Panc1 (cell line): ENCODE results near the gene TTLL12. TPM values are rescaled to one million over a fixed set of nuclear protein-coding genes. Genes with fewer than 3 reads are reported as not detected.

Experiments used
- ATAC-seq: fragments of 200-7000 bp; cut with Tn5 transposase; 2 replicates; pipeline ENCODE4 v1.9.1; 2020; ENCODE audit warnings: mild to moderate bottlenecking, moderate library complexity
- BruUV-seq: library from RNA; stranded (reverse); fragments of 400-500 nt; replicated peaks from 2 replicates; lab custom pipeline; 2021; lab: Mats Ljungman, UMichigan
- CTCF ChIA-PET: fragments of 300-600 bp; sonication (Branson Sonifier 250); formaldehyde crosslinking; loops from one replicate; lab custom pipeline; 2022; ENCODE audit warnings: antibody characterized with exemption; lab: Charles Lee
- POLR2A ChIA-PET: fragments of 300-600 bp; sonication (Branson Sonifier 250); formaldehyde crosslinking; loops from one replicate; lab custom pipeline; 2022; ENCODE audit warnings: antibody characterized with exemption; lab: Charles Lee
- DNase-seq: peaks from one replicate; pipeline ENCODE4 v3.0.0-alpha.2; 2010; ENCODE audit warnings: low read depth, low spot score
- H3K27ac ChIP-seq: 2 replicates; pipeline ENCODE4 v1.5.1; 2011; ENCODE audit warnings: mild to moderate bottlenecking, low read length, inconsistent platforms
- H3K27me3 ChIP-seq: fragments of 200-500 bp; sonication (Bioruptor generic); 2 replicates; pipeline ENCODE4 v1.6.0; 2014; ENCODE audit warnings: low read length, inconsistent platforms; ENCODE audit not compliant: control insufficient read depth, insufficient read depth
- H3K36me3 ChIP-seq: fragments of 200-500 bp; sonication (Bioruptor generic); 2 replicates; pipeline ENCODE4 v1.5.1; 2014; ENCODE audit warnings: inconsistent platforms, mild to moderate bottlenecking, low read length, moderate library complexity; ENCODE audit not compliant: control insufficient read depth, insufficient read depth
- H3K4me1 ChIP-seq: 2 replicates; pipeline ENCODE4 v1.5.1; 2011; ENCODE audit warnings: inconsistent platforms, mild to moderate bottlenecking, low read length, moderate library complexity; ENCODE audit not compliant: control insufficient read depth, insufficient read depth
- H3K4me3 ChIP-seq, 2 experiments: 2 replicates each; pipeline ENCODE4 v1.5.1; 2011 to 2012; ENCODE audit warnings: low read depth in 2 of 2, low read length in 2 of 2, mild to moderate bottlenecking in 2 of 2, inconsistent platforms in 1 of 2, moderate library complexity in 1 of 2
- H3K9me3 ChIP-seq: fragments of 200-500 bp; sonication (Bioruptor generic); 2 replicates; pipeline ENCODE4 v1.5.1; 2014; ENCODE audit warnings: low read depth, mild to moderate bottlenecking, inconsistent platforms, low read length, moderate library complexity; ENCODE audit not compliant: control insufficient read depth, insufficient read depth
- POLR2AphosphoS5 ChIP-seq: IDR thresholded peaks from 2 replicates; pipeline ENCODE4 v1.6.1; 2012; ENCODE audit warnings: mild to moderate bottlenecking, low read depth, low read length, moderate library complexity
- SIN3A ChIP-seq: IDR thresholded peaks from 2 replicates; pipeline ENCODE4 v1.6.1; 2012; ENCODE audit warnings: low read depth, mild to moderate bottlenecking, low read length, moderate library complexity, borderline replicate concordance; ENCODE audit not compliant: insufficient read depth
- TCF7L2 ChIP-seq: IDR thresholded peaks from 2 replicates; pipeline ENCODE4 v1.6.1; 2011; ENCODE audit warnings: mild to moderate bottlenecking, low read depth, low read length, inconsistent platforms
- in situ Hi-C: cut with HindIII; loops from 2 replicates; pipeline ENCODE4 v1.10.0; 2016; ENCODE audit warnings: low sequenced_read_pairs, low pct_unique_long_range_greater_than_20kb
- intact Hi-C: fragments of 100-400 bp; cut with micrococcal nuclease; formaldehyde crosslinking; loops from one replicate; pipeline ENCODE4 v1.10.0; 2022; ENCODE audit not compliant: unreplicated experiment
- total RNA-seq: library from RNA; stranded (reverse); gene quantifications from one replicate; pipeline ENCODE4 v1.2.1, GENCODE V29; 2021; ENCODE audit not compliant: unreplicated experiment
- TF ChIP-seq, protein P1 (sequence below): fragments of 450-650 bp; IDR thresholded peaks from 2 replicates; pipeline ENCODE4 v1.5.1; 2017; ENCODE audit warnings: mild to moderate bottlenecking
- TF ChIP-seq, protein P2 (sequence below), 2 experiments: IDR thresholded peaks; 2 replicates each; pipeline ENCODE4 v1.6.1; 2011 to 2012; ENCODE audit warnings: low read depth in 2 of 2, control low read depth in 1 of 2, low read length in 1 of 2, mild to moderate bottlenecking in 1 of 2, moderate library complexity in 1 of 2; ENCODE audit not compliant: insufficient read depth in 1 of 2

Gene TTLL12
- total RNA-seq, 1 experiment from 2014 or later: 26.3 TPM

DNA sequence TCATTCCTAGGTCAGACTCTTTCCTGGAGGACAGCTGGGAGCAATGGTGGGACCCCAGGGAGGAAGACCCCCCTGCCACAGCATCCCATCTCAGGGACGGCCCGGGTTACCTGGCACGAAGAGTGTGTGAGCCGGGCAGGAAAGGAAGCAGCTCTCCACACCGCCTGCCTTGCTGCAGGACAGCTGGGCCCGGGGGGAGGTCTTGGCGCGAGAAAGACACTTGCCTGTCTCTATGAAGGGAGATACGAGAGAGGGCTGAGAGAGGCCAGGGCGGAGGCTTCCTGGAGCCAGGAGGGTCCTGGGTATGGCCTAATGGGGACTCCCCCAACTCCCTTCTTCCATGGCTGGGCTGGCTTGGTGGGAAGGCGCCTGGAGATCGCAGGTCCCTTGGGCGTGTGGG lies 36.1 kb upstream of the TTLL12 start:
- DNase-seq (no peak), ATAC-seq (no peak)
- POLR2A ChIA-PET: no interaction called here
- CTCF ChIA-PET: no interaction called here
- intact Hi-C loops (no loop called here), in situ Hi-C loops (no loop called here)
- no peaks in the 10 kb centered on the region for H3K27me3 ChIP-seq
- no peaks in the 10 kb centered on the region for H3K36me3 ChIP-seq
- H3K4me3 ChIP-seq: no peak overlapping the region
- no peaks in the 10 kb centered on the region for H3K9me3 ChIP-seq
- no peak overlapping the region for H3K27ac ChIP-seq
- no TSS peak for BruUV-seq
- TF ChIP-seq, protein P1, sequence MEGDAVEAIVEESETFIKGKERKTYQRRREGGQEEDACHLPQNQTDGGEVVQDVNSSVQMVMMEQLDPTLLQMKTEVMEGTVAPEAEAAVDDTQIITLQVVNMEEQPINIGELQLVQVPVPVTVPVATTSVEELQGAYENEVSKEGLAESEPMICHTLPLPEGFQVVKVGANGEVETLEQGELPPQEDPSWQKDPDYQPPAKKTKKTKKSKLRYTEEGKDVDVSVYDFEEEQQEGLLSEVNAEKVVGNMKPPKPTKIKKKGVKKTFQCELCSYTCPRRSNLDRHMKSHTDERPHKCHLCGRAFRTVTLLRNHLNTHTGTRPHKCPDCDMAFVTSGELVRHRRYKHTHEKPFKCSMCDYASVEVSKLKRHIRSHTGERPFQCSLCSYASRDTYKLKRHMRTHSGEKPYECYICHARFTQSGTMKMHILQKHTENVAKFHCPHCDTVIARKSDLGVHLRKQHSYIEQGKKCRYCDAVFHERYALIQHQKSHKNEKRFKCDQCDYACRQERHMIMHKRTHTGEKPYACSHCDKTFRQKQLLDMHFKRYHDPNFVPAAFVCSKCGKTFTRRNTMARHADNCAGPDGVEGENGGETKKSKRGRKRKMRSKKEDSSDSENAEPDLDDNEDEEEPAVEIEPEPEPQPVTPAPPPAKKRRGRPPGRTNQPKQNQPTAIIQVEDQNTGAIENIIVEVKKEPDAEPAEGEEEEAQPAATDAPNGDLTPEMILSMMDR: no peak
- no peak for TF ChIP-seq SIN3A
- TF ChIP-seq POLR2AphosphoS5: no peak
- TF ChIP-seq, protein P2, sequence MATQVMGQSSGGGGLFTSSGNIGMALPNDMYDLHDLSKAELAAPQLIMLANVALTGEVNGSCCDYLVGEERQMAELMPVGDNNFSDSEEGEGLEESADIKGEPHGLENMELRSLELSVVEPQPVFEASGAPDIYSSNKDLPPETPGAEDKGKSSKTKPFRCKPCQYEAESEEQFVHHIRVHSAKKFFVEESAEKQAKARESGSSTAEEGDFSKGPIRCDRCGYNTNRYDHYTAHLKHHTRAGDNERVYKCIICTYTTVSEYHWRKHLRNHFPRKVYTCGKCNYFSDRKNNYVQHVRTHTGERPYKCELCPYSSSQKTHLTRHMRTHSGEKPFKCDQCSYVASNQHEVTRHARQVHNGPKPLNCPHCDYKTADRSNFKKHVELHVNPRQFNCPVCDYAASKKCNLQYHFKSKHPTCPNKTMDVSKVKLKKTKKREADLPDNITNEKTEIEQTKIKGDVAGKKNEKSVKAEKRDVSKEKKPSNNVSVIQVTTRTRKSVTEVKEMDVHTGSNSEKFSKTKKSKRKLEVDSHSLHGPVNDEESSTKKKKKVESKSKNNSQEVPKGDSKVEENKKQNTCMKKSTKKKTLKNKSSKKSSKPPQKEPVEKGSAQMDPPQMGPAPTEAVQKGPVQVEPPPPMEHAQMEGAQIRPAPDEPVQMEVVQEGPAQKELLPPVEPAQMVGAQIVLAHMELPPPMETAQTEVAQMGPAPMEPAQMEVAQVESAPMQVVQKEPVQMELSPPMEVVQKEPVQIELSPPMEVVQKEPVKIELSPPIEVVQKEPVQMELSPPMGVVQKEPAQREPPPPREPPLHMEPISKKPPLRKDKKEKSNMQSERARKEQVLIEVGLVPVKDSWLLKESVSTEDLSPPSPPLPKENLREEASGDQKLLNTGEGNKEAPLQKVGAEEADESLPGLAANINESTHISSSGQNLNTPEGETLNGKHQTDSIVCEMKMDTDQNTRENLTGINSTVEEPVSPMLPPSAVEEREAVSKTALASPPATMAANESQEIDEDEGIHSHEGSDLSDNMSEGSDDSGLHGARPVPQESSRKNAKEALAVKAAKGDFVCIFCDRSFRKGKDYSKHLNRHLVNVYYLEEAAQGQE (IDR thresholded peaks at IDR 0.05; ENCODE audit: insufficient read depth in 1 of 2, low read depth in 2 of 2, low read length in 1 of 2): no peak
- TF ChIP-seq TCF7L2: no peak
- no peaks in the 10 kb centered on the region for H3K4me1 ChIP-seq

DNA sequence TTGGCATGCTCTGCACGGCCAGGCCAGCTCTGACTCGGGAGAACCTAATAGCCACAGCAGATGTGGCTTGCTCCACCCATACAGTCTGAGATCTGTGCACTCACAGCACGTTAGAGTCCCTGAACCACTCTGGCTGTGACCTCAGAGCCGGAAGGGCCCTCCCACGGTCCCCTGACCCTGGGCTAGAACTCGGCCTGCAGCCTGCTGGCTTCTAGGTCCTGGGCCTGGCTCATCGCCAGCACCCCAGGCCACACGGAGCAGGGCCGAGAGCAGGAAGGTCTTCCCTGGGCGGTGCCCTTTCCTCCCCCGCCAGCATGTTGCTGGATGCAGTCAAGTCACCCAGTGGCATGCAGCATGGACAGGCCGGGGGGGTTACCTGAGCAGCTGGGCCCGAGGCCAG lies 35.3 kb upstream of the TTLL12 start:
- Histone ChIP-seq H3K27ac (no peak overlapping the region), H3K9me3 (no peaks in the 10 kb centered on the region), H3K4me3 (no peak overlapping the region), H3K27me3 (no peaks in the 10 kb centered on the region), H3K4me1 (no peaks in the 10 kb centered on the region), H3K36me3 (no peaks in the 10 kb centered on the region)
- in situ Hi-C loops: no loop called here
- ATAC-seq (no peak), DNase-seq (no peak)
- intact Hi-C loops: no loop called here
- TF ChIP-seq TCF7L2 (no peak), SIN3A (no peak), POLR2AphosphoS5 (no peak)
- TF ChIP-seq, protein P2 (IDR thresholded peaks at IDR 0.05; ENCODE audit: insufficient read depth in 1 of 2, low read depth in 2 of 2, low read length in 1 of 2): no peak
- TF ChIP-seq, protein P1: no peak
- CTCF ChIA-PET: no interaction called here
- POLR2A ChIA-PET: no interaction called here
- BruUV-seq: no TSS peak
